ENCODE measurements around the gene SLC36A1. TPM values are rescaled to one million over a fixed set of nuclear protein-coding genes. Genes with fewer than 3 reads are reported as not detected.

The SLC36A1 gene
- polyA plus RNA-seq, 1 experiment, result 26.0 TPM

DNA sequence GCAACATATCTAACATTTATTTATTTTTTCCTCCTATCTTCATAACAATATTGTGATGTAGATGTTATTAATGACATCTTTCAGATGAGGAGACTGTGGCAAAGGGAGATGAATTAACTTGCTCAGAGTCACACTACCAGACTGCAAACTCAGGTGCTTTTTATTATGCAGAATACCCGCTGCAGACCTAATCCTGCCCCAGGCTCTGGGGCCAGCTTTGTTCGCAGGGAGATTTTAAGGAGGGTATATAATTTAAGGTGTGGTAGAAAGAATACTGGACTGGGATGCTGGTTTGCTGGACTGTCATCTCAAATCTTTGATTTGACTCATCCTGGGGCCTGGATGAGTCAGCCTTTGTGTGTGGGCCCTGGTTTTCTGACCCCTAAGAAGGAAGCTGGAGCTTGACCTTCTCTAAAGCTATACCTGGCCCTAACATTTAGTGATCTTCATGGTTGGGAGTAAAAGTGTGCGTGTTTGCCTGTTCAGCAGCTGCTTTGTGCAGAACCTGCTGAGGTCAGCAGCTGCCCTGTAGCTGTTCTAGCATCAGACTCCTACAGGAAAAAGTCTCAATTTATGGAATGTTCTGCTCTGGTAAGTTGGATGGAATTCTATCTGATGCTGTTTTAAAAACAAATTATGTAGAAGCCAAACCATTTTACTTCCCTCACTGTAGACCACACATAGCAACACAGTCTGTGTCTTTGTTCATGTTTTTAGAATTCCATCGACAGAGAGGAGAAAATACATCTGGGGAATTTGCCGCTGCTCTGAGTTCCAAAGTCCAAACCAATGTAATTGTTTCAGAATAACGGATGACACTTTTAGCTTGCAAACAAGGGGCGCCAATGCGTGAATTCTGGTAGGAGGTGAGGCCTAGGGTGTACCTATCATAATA is 4.5 kb downstream of the SLC36A1 start:
- CTCF ChIA-PET, result interaction anchor here (0.5 to 5.8 kb wide), 6 partner anchors 23 to 331 kb away, joined by 3 to 45 read pairs (median 4); no protein-coding TSS in a partner anchor
- no peak for DNase-seq (ENCODE audit: low read depth)
- POLR2A ChIA-PET, result no interaction called here
- TF ChIP-seq, protein P1, sequence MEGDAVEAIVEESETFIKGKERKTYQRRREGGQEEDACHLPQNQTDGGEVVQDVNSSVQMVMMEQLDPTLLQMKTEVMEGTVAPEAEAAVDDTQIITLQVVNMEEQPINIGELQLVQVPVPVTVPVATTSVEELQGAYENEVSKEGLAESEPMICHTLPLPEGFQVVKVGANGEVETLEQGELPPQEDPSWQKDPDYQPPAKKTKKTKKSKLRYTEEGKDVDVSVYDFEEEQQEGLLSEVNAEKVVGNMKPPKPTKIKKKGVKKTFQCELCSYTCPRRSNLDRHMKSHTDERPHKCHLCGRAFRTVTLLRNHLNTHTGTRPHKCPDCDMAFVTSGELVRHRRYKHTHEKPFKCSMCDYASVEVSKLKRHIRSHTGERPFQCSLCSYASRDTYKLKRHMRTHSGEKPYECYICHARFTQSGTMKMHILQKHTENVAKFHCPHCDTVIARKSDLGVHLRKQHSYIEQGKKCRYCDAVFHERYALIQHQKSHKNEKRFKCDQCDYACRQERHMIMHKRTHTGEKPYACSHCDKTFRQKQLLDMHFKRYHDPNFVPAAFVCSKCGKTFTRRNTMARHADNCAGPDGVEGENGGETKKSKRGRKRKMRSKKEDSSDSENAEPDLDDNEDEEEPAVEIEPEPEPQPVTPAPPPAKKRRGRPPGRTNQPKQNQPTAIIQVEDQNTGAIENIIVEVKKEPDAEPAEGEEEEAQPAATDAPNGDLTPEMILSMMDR (IDR thresholded peaks at IDR 0.05; ENCODE audit: insufficient read depth, low read depth, low read length), result no peak
- no peaks in the 10 kb centered on the region for H3K36me3 ChIP-seq (ENCODE audit: control insufficient read depth, insufficient read depth, low read length)
- no peak overlapping the region for H3K4me3 ChIP-seq (ENCODE audit: low read depth, low read length)
- no peaks in the 10 kb centered on the region for H3K27me3 ChIP-seq (ENCODE audit: control insufficient read depth, insufficient read depth, low read length)

DNA sequence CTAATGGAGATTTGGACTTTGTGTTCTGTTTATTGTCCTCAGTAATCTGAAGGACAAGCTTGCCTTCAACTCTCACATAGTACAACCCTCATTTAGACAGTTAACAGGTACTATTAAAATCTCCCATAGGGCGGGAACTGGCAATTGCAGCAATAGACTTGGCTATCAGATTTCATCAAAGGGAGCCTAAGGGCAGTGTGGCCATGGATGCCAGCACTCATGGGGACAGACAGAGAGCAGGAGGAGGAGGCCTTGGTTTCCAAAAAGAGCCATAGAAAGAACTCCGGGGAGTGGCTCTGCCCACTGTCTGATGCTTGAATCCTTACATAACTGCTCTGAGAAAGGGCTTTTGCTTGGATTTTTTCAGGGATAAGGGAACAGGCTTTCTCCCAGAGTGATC is 6.8 kb downstream of the SLC36A1 start:
- H3K4me3 ChIP-seq (ENCODE audit: low read depth, low read length), result no peak overlapping the region
- ChIA-PET CTCF (interaction anchor here (0.8 to 1.0 kb wide), 2 partner anchors 10 to 70 kb away, joined by 3 to 4 read pairs; no protein-coding TSS in a partner anchor), POLR2A (no interaction called here)
- TF ChIP-seq, protein P1 (IDR thresholded peaks at IDR 0.05; ENCODE audit: insufficient read depth, low read depth, low read length), result no peak
- DNase-seq (ENCODE audit: low read depth), result no peak
- no peaks in the 10 kb centered on the region for H3K27me3 ChIP-seq (ENCODE audit: control insufficient read depth, insufficient read depth, low read length)
- no peaks in the 10 kb centered on the region for H3K36me3 ChIP-seq (ENCODE audit: control insufficient read depth, insufficient read depth, low read length)

DNA sequence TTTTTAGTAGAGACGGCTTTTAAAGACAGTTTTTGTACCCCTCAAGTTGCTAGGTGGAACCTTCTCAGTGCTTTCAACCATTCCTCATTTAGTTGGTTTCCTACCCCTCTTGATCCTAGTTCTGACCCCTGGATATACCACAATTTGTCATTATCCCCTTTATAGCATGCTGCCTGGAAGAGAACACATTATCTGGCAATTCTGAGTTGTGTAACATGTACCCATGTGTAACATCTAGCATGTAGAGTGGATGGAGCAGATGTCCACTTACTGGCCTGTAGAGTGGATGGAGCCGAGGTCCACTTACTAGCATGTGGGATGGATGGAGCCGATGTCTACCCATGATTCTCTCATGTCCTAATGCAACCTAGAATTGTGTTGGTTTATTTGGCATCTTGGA is 7.5 kb downstream of the SLC36A1 start:
- TF ChIP-seq, protein P1 (IDR thresholded peaks at IDR 0.05; ENCODE audit: insufficient read depth, low read depth, low read length), result no peak
- Histone ChIP-seq H3K27me3 (ENCODE audit: control insufficient read depth, insufficient read depth, low read length) (no peaks in the 10 kb centered on the region), H3K4me3 (ENCODE audit: low read depth, low read length) (no peak overlapping the region), H3K36me3 (ENCODE audit: control insufficient read depth, insufficient read depth, low read length) (no peaks in the 10 kb centered on the region; the same call in 1 of the 2 replicates)
- ChIA-PET POLR2A (no interaction called here), CTCF (interaction anchor here (2.3 kb wide), 1 partner anchor 197 kb away, joined by 7 read pairs; no protein-coding TSS in a partner anchor)
- DNase-seq (ENCODE audit: low read depth), result no peak

DNA sequence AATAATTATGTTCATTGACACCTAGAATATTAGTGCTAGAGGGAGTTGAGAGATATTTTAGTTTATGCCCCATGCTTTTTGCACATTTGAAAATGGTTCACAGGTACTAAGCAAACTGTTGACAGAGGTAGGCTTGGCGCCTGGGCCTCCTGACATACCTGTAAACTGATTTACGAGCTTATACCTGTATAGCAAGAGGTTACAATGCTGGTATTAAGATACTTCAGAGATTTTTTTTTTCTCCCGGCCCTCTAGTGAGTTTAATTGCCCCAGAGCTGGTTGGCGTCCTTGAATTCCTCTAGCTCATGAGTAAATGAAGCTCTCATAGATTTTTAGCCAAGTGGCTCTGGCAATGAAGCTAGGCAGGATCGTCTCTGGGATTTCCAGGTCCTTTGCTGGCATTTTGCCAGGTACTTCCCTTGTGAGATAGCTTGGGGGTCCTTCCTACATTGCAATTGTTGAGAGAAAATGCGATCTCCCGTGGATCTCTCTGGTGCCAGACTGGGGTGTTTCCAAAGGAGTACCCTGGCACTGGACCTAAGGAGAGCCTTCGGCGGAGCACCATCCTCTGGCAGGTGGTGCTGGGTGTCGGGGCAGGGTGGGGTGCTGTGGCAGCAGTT is 9.0 kb downstream of the SLC36A1 start:
- POLR2A ChIA-PET, result no interaction called here
- Histone ChIP-seq H3K27me3 (ENCODE audit: control insufficient read depth, insufficient read depth, low read length) (no peaks in the 10 kb centered on the region), H3K36me3 (ENCODE audit: control insufficient read depth, insufficient read depth, low read length) (no peaks in the 10 kb centered on the region; the same call in 1 of the 2 replicates), H3K4me3 (ENCODE audit: low read depth, low read length) (no peak overlapping the region)
- DNase-seq (ENCODE audit: low read depth), result no peak
- CTCF ChIA-PET, result interaction anchor here (1.9 to 2.3 kb wide), 2 partner anchors 9 to 195 kb away, joined by 6 to 7 read pairs; partner anchors contain the start of gene SLC36A1
- TF ChIP-seq, protein P1 (IDR thresholded peaks at IDR 0.05; ENCODE audit: insufficient read depth, low read depth, low read length), result no peak

DNA sequence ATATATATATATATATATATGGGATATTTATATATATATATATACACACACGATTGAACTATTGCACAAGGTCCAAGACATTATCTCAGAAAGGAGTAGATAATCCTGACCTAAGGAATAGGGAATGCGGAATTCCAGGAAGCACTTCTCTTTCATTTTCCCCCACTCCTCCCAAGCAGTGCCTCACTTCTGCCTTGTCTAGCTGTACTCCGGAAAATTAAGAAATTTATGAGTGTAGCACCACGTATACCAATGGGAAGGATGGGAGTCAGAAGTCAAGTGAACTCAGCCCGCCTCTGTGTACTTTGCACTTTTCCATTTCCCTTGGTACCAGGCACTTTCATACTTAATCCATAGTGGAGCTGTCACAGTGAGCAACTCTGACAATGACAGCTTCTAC is 10.9 kb downstream of the SLC36A1 start:
- TF ChIP-seq, protein P1 (IDR thresholded peaks at IDR 0.05; ENCODE audit: insufficient read depth, low read depth, low read length), result no peak
- ChIA-PET POLR2A (interaction anchor here (0.6 kb wide), 1 partner anchor 227 kb away, joined by 9 read pairs; no protein-coding TSS in a partner anchor), CTCF (interaction anchor here (0.6 to 3.0 kb wide), 6 partner anchors 10 to 201 kb away, joined by 3 to 25 read pairs (median 6); partner anchors contain the start of gene SLC36A1)
- Histone ChIP-seq H3K27me3 (ENCODE audit: control insufficient read depth, insufficient read depth, low read length) (no peaks in the 10 kb centered on the region), H3K4me3 (ENCODE audit: low read depth, low read length) (no peak overlapping the region), H3K36me3 (ENCODE audit: control insufficient read depth, insufficient read depth, low read length) (no peaks in the 10 kb centered on the region; the same call in 1 of the 2 replicates)
- no peak for DNase-seq (ENCODE audit: low read depth)
